GM12865 (cell line): ENCODE data around the gene DAZAP2.

Experiments
- DNase-seq: peaks from one replicate; pipeline ENCODE4 v3.0.0; 2010; ENCODE audit warnings: low read depth
- H3K4me3 ChIP-seq: 2 replicates; pipeline ENCODE4 v1.5.1; 2011; ENCODE audit warnings: mild to moderate bottlenecking, low read depth, low read length, control low read depth
- TF ChIP-seq, protein P1 (sequence below): IDR thresholded peaks from 2 replicates; pipeline ENCODE4 v1.5.1; 2011; ENCODE audit warnings: low read length, control low read depth, low read depth, inconsistent platforms; ENCODE audit not compliant: insufficient read depth; ENCODE audit errors: missing control alignments

DAZAP2 gene

DNA sequence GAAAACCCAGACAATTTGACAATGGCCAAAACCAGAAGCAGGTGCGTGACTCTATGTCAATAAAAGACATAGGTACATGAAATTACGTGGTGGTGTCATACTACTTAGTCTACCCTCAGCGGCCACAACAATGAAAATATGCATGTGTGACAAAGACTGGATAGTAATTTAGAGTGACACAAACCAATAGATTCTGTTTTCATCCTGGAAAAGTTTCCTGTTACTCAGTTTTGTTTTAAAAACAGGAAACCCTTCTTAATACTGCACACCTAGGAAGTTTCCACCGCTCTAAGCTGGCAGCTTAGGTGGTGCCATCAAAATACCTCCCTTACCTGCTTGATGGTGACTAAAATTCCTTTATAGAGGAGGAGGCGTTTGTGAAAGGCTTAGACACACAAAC lies 35.9 kb upstream of the DAZAP2 start:
- no peak overlapping the region for H3K4me3 ChIP-seq
- TF ChIP-seq, protein P1, sequence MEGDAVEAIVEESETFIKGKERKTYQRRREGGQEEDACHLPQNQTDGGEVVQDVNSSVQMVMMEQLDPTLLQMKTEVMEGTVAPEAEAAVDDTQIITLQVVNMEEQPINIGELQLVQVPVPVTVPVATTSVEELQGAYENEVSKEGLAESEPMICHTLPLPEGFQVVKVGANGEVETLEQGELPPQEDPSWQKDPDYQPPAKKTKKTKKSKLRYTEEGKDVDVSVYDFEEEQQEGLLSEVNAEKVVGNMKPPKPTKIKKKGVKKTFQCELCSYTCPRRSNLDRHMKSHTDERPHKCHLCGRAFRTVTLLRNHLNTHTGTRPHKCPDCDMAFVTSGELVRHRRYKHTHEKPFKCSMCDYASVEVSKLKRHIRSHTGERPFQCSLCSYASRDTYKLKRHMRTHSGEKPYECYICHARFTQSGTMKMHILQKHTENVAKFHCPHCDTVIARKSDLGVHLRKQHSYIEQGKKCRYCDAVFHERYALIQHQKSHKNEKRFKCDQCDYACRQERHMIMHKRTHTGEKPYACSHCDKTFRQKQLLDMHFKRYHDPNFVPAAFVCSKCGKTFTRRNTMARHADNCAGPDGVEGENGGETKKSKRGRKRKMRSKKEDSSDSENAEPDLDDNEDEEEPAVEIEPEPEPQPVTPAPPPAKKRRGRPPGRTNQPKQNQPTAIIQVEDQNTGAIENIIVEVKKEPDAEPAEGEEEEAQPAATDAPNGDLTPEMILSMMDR, result no peak
- no peak for DNase-seq

DNA sequence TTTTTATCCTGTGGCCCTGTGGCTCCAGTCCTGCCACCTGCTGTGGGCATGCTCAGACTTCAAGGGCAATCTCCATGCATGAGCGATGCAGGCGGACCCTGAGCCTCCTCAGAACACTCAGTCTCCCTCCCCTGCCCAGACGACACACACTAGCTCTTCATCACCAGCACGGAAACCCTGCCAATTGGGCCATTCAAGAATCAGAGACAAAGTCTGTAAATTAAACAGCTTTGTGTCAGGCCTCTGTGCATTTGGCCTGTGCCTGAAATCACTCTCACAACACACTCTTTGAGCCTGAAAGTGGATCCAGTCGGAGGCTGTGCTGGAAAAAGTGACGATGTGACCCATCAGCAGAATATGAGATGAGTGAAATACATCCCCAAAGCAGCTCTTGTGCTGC lies 33.3 kb upstream of the DAZAP2 start:
- TF ChIP-seq, protein P1, result no peak

DNA sequence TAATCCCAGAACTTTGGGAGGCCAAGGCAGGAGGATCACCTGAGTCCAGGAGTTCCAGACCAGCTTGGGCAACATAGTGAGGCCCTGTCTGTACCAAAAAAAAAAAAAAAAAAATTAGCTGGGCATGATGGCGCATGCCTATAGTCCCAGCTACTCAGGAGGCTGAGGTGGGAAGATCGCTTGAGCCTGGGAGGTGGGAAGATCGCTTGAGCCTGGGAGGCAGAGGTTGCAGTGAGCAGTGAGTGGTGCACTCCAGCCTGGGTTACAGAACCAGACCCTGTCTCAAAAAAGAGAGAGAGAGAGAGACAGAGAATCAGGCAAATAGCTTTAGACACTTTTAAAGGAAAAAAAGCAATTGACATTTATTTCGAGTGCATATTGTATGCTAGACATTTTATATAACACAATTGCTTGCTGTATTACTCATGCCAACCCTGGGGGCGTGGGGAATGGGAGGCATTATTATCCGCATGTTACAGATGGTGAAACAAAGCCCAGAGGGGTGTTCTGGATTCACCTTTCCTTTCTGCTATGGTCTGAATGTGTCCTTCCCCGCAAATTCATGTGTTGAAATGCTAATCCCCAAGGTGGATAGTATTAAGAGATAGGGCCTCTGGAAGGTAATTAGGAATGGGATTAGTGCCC lies 30.5 kb upstream of the DAZAP2 start:
- no peak overlapping the region for H3K4me3 ChIP-seq
- DNase-seq, result no peak
- TF ChIP-seq, protein P1, result no peak

More for the DNA sequence above, 33.3 kb upstream of the DAZAP2 start:
- no peak for DNase-seq
- H3K4me3 ChIP-seq, result no peak overlapping the region

DNA sequence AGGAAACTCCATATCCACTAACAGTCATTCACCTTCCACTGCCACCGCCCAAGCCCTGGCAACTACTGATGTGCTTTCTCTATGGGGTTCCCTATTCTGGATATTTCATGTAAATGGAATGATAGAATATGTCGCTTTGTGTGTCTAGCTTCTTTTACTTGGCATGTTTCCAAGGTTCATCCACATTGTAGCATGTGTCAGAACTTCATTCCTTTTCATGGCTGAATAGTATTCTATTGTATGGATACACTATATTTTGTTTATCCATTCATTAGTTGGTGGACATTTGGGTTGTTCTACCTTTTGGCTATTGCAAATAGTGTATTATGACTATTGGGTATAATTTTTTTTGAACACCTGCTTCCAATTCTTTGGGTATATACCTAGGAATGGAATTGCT lies 29.4 kb upstream of the DAZAP2 start:
- DNase-seq, result no peak
- TF ChIP-seq, protein P1, result no peak
- no peak overlapping the region for H3K4me3 ChIP-seq

DNA sequence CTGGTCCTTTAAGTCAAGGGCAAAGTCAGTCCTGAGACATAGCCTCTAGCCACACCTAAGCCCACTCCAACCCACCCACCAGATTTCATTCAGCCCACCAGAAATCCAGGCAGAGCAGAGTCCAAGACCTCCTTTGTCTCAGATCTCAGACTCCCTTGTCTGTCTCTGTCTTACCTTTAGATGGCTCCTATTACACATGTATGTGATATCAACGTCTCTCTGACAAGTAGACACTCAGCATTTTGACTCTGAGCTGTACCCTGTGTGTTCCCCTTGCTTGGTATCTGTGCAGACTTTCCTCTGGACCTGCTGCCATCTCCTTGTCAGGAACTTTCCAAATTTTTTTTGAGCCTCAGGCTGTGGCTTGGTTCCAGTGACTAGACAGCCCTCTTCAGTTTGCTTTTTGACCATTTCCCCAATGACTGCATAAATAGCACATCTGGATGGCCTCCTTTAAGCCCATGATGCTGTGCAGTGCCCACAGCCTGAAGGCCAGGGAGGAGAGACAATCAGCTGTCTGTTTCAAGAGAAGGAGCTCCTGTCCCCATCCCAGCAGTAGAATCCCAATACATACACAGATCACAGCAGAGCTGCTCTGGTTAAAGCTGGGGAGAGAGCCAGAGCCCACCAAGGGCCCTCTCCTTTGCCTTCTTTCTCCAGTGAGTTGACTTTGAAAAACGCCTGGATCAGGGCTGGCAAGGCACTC lies 27.8 kb upstream of the DAZAP2 start:
- no peak for DNase-seq
- no peak overlapping the region for H3K4me3 ChIP-seq
- TF ChIP-seq, protein P1, result no peak

DNA sequence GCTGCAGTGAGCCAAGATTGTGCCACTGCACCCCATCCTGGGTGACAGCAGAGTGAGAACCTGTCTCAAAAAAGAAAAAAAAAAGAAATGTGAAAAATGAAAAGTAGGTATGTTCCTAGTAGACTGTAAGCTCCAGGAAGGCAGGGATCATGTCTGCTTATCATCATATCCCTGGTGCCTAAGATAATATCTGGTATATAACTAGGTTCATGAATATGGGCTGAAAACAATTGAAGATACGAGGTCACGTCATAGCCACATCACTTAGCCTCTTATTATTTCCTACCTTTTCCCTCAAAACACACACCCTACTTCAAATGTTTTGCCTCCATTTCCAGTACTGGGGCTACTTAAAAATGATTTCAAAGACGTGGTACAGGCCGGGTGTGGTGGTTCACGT lies 23.7 kb upstream of the DAZAP2 start:
- no peak for DNase-seq
- TF ChIP-seq, protein P1, result no peak
- H3K4me3 ChIP-seq, result no peak overlapping the region
